ENCODE data around the gene ERMP1.
"Not testable (repeated sequence)": the region's sequence is repeated elsewhere in the genome, so short reads cannot be mapped to it uniquely, and the experiment has no call there.

The ERMP1 gene

DNA sequence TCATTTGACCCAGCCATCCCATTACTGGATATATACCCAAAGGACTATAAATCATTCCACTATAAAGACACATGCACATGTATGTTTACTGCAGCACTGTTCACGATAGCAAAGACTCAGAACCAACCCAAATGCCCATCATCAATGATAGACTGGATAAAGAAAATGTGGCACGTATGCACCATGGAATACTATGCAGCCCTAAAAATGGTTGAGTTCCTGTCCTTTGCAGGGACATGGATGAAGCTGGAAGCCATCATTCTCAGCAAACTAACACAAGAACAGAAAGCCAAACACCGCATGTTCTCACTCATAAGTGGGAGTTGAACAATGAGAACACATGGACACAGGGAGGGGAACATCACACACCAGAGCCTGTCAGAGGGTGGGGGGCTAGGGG lies 49.5 kb downstream of the ERMP1 start:
- DNase-seq (ENCODE audit: low spot score) = not testable (repeated sequence)

DNA sequence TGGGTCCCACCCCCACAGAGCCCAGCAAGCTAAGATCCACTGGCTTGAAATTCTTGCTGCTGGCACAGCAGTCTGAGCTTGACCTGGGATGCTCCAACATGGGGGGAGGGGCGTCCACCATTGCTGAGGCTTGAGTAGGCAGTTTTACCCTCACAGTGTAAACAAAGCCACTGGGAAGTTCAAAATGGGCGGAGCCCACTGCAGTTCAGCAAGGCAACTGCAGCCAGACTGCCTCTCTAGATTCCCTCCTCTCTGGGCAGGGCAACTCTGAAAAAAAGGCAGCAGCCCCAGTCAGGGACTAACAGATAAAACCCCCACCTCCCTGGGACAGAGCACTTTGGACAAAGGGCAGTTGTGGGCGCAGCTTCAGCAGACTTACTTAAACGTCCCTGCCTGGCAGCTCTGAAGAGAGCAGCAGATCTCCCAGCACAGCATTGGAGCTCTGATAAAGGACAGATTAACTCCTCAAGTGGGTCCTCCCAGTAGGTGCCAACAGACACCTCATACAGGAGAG lies 53.2 kb downstream of the ERMP1 start:
- DNase-seq (ENCODE audit: low spot score) = not testable (repeated sequence)

DNA sequence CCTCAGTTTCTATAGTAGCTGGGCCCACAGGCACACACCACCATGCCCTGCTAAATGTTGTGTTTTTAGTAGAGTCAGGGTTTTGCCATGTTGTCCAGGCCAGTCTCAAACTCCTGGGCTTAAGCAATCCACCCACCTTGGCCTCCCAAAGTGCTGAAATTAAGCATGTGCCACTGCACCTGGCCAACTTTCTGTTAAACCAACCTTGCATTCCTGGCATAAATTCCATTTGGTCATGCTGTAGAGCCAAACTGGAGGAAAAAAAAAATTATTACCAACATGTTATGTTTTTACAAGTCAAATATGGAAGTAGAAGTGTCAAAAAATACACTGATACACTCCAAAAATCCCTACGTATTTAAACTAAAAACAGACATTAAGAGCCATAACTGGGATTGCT lies 54.1 kb downstream of the ERMP1 start:
- DNase-seq (ENCODE audit: low spot score) = no peak

DNA sequence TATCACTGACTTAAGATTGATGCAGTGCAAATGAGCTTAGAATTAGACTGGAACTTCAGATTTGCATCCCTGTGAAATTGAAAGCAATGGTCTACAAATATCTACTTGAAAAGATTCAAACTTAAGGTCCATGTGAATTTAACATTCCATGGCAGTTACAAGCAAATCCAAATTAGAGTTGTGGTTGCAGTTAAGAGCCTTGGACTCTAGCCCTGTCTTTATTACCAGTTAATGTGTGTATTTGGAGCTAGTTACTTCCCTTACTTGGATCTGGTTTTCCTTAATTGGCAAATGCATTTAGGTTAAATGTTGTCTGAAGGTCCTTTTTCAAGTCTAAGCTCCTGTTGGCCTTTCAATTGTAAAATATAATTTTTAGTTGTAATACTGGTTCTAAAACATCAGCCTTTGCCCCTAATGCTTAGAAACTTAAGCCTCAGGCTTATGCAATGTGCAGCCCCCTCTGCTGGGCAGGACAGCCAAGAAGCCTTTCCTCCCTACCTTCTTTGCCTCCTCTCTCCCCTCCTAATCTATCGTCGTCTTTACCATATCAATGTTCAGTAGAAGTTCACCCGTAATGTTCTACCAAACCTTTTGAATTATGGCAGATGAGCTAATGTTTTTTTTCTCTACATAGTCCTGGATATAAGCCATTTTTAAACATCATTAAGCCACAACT lies 59.5 kb downstream of the ERMP1 start:
- no peak for DNase-seq (ENCODE audit: low spot score)

DNA sequence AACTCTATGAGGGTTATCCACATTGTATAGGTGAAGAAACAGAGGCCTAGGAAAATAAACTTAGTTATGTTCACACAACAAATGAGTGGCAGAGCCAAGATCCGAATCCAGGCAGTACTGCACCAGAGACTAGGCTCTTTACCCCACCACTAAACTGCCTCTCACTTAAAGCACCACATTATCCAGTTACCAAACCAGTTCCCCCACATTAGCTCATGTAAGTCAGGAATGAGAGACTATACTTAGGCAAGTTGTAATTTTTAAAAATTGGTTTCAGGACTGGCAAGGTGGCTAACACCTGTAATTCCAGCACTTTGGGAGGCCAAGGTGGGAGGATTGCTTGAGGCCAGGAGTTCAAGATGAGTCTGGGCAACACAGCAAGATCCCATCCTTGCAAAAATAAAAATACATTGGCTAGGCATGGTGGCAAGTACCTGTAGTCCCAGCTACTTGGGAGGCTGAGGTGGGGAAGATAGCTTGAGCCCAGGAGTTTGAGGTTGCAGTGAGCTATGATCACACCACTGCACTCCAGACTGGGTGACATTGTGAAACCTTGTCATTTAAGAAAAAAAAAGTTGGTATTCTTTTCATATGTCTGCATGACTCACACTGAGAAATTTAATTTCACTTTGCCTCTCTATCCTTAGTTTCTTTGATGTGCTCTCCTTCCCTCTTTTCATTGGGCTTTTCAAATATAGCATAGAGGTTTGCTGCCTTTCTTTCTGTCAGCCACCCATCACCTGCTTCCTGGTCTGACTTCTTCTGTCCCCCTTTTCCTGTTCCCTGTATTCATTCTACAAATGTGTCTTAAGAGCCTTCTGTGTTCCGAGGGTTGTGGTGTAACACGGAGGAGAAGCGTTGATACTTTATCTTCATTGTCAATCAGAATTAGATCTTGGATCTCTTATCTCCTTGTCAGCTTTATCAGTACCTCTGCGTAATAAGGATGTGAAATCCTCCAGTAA lies 64.7 kb downstream of the ERMP1 start:
- DNase-seq (ENCODE audit: low spot score) = no peak

DNA sequence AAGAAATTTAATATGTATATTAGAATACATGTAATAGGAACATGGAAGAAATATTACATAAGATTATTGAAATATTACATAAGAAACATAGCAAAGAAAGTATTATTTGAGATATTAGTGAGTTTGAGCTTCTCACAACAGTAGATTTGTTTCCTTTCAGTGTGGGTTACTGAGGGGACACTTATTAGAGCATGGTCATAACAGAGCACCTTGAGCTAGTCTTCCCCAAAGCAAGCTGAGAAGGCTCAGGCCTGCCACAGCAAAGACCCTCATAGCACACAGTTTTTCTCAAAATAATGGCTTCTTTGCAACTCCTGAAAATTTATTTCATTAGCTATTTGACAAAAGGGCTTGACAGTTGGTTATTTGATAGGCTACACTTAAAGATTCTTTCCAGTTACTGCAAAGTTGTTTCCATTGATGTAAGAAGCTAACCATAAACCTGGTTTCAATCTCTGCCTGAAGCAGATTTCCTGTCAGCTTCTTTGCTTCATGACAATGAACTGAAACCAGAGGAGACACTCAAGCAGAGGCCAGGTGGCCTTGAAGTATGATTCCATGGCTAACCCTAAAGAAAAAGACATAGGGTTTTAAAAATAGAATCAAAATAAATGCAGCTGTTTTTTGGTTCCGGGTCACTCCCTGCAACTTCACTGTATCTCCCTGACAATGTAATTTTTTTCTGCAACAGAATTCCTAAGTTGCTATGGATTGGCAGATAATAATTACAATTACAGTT lies 68.6 kb downstream of the ERMP1 start:
- no peak for DNase-seq (ENCODE audit: low spot score)

DNA sequence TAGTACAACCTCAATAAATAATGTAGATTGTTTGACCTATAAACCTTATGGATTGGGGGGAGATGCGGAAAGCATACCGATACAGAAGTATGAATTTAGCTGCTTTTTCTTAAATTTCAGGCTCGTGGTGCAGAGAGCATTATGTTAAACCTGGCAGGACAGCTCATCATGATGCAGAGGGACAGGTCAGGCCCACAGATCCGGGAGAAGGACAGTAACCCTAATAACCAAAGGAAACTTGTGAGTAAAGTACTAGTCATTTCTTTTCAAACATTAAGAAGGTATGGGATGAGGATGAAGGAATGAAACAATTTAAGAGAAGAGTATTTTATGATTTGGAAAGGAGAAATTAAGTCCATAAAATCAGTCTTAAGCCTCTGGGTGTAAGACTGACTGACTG lies 70.5 kb downstream of the ERMP1 start:
- DNase-seq (ENCODE audit: low spot score) = no peak

DNA sequence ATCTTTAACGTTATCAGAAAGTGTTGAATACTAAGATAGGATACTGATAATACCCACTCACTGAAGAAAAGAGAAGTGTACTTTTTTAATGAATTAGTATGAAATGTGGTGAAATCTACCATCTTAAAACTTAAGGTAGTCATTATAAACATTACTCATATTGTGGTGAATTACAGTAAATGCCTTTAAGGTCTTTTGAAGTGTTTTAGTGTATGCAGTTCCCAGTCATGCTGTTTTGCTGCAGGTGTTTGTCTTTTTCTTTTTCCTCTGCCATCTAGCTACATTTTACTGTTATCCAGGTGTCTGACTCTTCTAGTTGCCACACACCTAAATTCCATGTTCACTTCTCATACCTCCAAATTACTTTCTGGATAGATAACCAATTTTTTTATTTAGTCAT lies 72.6 kb downstream of the ERMP1 start:
- DNase-seq (ENCODE audit: low spot score) = no peak

DNA sequence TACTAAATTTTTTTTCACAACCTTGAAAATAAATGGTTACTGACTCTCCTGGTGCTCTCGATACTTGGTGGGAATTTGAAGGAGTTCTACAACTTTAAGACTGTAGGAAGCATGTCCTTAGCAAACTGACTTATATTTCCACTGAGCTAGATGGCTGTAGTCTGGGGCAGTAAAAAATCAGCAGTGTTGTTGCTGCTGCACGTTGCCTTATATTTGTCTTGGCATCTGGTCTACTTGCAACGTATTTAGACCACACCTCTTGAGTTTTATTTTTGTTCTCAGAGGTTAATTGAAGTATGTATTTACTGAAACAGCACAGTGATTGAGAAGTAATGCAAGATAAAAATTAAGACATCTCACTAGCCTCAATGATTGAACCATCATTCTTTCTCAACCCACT lies 76.3 kb downstream of the ERMP1 start:
- DNase-seq (ENCODE audit: low spot score) = no peak

DNA sequence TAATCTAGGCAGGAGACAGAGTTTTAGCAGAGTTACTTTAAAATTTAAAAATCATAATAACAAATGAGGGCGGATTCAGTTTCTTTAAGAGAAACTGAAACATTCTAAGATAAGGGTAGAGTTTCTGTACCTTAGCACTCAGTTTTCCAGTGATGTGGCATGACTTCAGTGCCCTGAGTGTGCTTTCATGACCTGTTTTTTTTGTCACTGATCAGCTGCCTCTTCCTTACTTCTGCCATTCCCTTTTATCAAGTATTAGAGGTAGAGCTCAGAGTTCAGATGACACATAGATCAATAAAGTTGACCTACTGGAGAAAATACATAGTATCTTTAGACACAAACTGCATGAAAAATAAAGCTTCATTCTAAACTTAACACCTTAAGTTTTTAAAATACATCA lies 82.3 kb downstream of the ERMP1 start:
- no peak for DNase-seq (ENCODE audit: low spot score)

DNA sequence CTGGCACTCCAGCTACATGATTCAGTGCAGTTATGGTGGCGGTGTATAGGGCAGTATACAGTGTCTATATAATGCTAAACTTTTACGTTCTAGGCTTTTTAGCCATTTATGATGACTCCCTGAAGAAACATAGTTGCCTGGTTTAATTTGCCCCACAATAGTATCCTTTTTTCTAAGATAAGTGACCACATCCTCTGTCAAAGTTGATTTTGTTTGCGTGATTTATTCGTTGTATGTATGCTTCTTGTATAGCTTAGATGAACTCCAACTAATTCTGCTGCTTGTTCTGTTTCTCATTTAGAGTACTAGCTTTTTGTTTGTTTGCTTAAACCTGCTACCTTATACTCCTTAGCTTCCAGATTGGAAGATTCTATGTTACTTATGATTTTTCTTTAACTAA lies 83.6 kb downstream of the ERMP1 start:
- DNase-seq (ENCODE audit: low spot score) = no peak

DNA sequence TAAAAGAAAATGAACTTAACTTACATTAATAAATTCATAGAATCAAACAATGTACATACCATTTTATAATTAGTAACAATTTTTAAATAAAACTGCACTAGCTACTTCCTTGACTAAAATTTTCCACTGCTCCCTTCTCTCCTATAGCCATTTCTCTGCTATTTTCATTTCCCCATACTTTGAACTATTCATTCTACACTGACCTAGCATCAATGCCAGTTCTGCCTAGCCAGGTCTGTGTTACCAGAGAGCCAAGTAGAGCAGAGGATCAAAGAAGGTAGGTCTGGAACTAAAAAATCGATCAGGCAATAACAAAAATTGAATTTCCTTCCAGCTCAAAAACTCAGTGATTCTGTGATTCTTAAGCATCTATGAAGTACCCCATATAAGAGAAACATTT lies 84.5 kb downstream of the ERMP1 start:
- DNase-seq (ENCODE audit: low spot score) = no peak

DNA sequence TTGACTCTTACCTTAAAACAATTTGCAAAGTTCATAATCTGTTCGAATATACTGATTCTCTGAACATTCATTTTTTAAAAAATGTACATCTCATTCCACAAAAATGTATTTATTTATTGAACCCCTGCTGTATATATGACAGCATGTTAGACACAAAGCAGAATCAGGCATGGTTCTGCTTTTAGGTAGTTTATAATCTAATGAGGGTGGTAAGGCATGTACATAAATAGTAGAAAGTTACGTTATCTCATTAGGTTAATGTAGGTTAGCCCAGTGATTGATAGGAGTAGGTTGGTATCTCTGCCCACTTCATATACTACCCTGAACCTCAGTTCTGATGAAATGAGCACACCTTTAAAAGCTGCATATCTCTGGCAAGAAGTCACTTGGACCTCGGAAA lies 89.8 kb downstream of the ERMP1 start:
- DNase-seq (ENCODE audit: low spot score) = no peak

DNA sequence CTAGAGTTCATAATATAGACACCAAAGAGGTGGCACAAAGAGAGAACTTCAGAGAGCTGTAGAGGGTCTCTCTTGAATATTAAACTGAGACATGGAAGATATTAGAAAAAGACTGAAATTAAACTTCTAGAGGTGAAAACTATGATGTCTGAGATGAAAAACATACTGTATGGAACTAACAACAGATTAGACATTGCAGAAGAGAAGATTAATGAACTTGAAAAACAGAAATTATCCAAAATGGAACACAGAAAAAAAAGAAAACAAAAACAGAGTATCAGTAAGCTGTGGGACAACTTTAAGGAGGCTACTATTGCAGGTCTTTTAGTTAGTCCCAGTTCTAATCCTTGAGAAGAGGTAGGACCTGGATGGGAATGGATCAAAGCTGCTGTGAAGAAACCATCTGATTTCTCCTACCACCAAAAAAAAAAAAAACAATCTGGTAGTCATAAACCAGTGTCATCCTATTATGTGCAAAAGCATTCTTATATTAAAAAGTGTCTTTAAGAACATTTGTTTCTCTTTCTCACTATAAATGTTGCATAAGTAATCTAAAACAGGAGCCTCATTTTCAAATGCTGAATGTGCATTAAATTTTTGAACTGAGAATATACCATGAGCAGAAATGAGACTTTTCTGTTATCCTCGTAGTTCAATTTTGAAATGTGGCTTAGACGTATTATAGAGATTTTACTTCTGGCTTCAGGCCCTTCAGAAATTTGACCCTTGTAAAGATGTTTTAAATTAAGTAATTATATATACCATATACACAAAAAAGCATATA lies 96.2 kb downstream of the ERMP1 start:
- no peak for DNase-seq (ENCODE audit: low spot score)

DNA sequence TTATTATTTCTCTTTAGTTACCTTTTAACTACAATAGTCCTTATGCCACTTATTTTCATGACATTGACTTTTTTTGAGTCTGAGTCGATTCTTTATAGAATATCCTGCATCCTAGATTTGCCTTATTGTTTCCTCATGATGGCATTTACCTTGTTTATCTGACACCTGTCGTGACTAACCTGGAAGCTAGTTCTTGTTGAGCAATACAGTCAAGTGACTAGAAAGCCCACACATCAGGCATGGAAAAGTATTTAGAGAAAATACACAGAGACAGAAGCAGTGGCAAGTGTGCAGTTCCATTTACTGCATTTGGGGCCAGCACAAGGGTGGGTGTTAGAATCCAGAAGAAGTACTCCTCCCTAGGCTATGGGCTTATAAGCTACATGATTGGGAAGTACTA lies 97.8 kb downstream of the ERMP1 start:
- no peak for DNase-seq (ENCODE audit: low spot score)
